ENCODE measurements around the gene SRBD1.

SRBD1 gene

DNA sequence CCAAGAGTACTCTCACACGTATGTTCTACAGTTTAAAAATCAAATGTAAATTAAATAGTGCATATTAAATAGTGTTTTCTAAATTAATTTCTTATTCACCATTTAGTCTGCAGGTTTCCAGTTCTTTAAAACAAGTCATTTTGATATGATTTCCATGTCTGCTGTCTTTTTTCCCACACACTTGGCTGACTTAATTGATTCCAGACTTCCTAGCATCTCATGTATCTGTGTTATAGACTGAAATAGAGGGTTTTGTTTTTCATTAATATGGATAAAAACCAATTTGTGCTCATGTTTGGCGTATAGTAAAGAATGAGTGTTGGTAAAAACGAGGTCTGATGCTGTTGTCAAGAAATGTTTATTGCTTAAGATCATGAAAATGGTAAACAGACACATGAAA, 104.3 kb downstream of the SRBD1 start:
- in situ Hi-C loops (cut with MboI; ENCODE audit: low pct_unique_long_range_greater_than_20kb, low sequenced_read_pairs), result no loop called here
- DNase-seq, result no peak

DNA sequence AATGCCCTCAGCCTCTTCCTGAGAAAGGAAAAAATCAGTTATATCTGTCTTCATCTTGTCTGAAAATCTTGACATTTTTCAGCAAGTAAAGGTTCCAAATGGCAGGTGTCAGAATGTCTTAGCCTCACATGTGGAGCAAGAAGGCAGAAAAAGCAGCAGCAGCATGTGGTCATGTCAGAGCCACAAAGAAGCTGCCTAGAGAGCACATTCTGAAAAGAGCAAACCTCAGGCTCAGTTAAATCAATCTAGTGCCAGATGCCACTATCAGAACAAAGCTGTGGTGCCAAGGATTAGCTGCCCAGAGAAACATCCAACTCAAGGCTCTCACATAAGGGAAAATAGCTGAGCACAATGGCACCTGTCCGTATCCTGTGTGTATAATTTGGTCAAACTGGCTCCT, 105.9 kb downstream of the SRBD1 start:
- in situ Hi-C loops (cut with MboI; ENCODE audit: low pct_unique_long_range_greater_than_20kb, low sequenced_read_pairs), result no loop called here
- DNase-seq, result no peak

DNA sequence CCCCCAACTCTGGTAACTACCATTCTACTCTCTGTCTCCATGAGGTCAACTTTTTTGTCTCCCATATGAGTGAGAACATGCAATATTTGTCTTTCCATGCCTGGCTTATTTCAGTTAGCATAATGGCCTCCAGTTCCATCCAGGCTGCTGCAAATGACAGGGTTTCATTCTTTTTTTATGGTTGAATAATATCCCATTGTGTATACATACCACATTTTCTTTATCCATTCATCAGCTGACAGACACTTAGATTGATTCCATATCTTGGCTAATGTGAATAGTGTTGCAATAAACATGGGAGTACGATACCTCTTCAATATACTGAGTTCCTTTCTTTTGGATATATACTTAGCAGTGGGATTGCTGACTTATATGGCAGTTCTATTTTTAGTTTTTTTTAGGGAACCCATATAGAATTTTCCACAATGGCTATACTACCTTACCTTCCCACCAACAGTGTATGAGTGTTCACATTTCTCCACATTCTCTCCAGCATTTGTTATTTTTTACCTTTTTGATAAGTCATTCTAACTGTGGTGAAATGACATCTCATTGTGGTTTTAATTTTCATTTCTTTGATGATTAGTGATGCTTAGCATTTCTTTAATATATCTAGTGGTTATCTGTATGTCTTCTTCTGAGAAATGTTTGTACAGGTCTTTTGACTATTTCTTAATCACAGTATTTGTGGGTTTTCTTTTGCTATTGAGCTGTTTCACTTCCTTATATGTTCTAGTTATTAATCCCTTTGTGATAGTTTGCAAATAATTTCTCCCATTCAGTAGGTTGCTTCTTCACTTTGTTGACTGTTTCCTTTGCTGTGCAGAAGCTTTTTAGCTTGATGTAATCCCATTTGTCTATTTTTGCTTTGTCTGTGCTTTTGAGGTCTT, 112.2 kb downstream of the SRBD1 start:
- in situ Hi-C loops (cut with MboI; ENCODE audit: low pct_unique_long_range_greater_than_20kb, low sequenced_read_pairs), result loop anchor here (25.0 kb wide), 1 partner anchor 512 kb away; no protein-coding TSS in a partner anchor
- no peak for DNase-seq

DNA sequence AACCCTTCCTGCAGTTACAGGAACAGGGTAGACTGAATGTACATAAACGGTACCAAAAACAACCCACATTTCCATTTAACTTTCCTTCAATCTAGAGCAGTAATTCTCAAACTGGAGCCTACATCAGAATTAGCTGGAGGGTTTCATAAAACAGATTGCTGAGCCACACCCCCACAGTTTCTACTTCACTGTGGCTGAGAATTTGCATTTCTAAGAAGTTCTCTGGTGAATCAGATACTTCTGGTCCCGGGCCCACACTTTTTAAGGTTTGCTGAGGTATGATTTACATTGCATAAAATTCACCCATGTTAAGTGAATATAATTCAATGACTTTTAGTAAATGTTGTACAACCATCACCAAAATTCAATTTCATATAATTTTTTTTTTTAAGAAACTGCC, 113.7 kb downstream of the SRBD1 start:
- DNase-seq, result no peak
- in situ Hi-C loops (cut with MboI; ENCODE audit: low pct_unique_long_range_greater_than_20kb, low sequenced_read_pairs), result loop anchor here (25.0 kb wide), 1 partner anchor 510 kb away; no protein-coding TSS in a partner anchor

DNA sequence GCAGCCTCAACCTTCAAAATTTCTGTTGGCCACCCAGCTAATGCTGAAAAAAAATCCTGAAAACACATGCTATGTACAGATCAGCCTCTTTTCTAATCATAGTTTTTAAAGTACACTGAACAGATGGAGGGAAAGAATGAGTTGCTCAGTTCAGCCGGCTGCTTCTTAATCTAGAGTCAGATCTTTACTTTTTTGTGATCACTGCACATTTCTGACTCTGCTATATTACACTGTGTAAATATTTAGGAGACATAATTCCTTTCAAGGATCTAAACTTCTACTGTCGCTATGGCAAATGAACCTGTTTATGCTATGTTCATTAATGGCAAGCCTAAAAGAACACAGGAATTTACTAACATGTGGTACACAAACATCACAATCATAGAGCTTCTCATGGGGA, 114.2 kb downstream of the SRBD1 start:
- in situ Hi-C loops (cut with MboI; ENCODE audit: low pct_unique_long_range_greater_than_20kb, low sequenced_read_pairs), result loop anchor here (25.0 kb wide), 1 partner anchor 510 kb away; no protein-coding TSS in a partner anchor

DNA sequence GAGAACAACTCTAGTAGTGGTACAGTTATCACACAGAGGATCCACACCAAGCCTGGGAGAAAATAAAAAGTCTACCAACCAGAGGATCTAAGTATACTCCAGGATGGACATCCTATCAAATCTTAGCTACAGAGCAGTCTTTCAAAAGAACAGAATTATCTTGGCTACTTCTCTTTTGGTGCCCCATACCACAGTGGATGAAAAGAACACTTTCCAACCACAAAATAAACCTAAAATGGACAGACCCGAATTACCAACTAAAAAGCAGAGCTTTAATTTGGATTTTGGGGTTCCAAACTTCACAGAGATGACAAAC, 116.1 kb downstream of the SRBD1 start:
- no peak for DNase-seq
- in situ Hi-C loops (cut with MboI; ENCODE audit: low pct_unique_long_range_greater_than_20kb, low sequenced_read_pairs), result loop anchor here (25.0 kb wide), 1 partner anchor 508 kb away; no protein-coding TSS in a partner anchor

More for the DNA sequence above, 114.2 kb downstream of the SRBD1 start:
- DNase-seq, result no peak

DNA sequence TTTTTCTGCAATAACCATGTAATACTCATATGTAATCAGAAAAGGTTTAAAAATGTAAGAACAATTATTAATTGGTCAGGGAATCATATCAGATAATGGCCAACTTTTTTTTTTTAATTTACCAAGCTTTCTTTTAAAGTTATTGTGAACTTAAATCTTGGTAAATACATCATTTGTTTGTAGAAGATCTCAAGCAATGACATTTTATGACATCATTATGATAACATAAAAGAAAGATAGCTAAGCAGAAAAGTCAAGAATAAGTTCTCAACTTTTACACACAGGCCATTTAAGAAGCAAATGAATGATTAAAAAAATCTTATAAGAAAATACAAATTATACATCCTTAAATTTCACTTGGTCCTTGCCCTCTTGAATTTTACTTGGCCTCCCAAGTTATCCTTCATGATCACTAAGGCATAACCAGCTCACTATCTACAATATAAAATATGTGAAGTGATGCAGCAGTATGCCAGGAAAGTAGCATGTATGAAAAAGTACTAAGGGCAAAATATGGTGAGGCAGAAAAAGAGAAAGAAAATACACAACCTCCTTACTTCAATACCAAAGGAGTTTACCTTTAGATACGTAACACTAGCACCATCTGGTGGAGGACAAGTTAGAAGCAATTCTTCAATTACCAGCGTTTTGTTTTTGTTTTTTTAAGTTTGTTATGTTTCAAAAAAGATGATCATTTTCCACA, 116.6 kb downstream of the SRBD1 start:
- in situ Hi-C loops (cut with MboI; ENCODE audit: low pct_unique_long_range_greater_than_20kb, low sequenced_read_pairs), result loop anchor here (25.0 kb wide), 1 partner anchor 507 kb away; no protein-coding TSS in a partner anchor
- peak; percentile 60 for DNase-seq

DNA sequence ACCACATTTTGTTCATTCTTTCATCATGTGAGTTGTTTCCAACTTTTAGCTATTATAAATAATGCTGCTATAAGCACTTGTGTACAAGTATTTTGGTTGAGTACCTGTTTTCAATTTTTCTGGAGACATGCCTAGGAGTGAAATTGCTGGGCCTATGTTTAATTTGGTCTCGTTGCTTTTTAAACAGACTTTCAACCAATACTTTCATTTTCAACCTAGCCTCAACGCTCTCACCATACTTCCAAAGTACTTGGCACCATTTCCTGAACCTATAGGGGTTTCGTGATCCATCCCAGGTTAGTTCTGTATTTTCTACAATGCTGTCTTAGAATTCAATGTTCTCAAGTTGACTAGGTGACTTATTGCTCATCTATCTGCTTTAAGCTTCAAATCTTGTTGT, 126.1 kb downstream of the SRBD1 start:
- DNase-seq, result no peak
- in situ Hi-C loops (cut with MboI; ENCODE audit: low pct_unique_long_range_greater_than_20kb, low sequenced_read_pairs), result loop anchor here (25.0 kb wide), 1 partner anchor 498 kb away; no protein-coding TSS in a partner anchor

DNA sequence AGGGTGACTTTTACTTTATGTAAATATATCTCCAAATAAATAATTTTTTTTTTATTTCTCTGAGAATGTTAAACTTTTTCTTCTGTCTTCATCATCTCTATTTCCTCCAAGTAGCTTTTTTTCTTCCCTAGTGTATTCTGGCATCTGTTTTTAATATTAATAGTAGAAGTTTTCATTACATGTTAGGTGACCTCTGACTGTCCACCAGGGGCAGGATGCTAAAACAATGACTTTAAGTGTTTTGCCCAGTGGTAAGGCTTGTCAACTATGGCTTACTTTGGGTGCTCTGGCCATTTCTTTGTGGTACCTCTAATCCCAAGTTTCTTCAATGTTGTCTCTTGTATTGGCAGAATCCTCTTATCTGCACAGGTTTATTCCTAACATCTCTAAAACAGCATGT, 127.1 kb downstream of the SRBD1 start:
- DNase-seq, result no peak
- in situ Hi-C loops (cut with MboI; ENCODE audit: low pct_unique_long_range_greater_than_20kb, low sequenced_read_pairs), result loop anchor here (25.0 kb wide), 1 partner anchor 497 kb away; no protein-coding TSS in a partner anchor

DNA sequence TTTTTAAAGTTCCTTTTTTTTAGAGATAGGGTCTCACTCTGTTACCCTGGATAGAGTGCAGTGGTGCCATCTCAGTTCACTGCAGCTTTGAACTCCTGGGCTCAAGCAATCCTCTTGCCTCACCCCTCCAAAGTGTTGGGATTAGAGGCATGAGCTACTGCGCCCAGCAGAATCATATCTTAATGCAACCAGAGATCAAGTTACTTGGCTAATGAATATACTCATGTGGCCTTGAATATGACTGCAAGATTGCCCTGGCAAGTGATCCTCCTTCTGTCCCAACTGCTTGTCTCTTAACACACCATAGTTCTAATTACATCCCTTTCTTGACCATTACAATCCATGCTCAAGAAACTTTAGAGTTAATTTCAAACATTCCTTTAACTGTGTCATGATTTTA, 133.5 kb downstream of the SRBD1 start:
- no peak for DNase-seq
- in situ Hi-C loops (cut with MboI; ENCODE audit: low pct_unique_long_range_greater_than_20kb, low sequenced_read_pairs), result loop anchor here (25.0 kb wide), 1 partner anchor 490 kb away; no protein-coding TSS in a partner anchor

DNA sequence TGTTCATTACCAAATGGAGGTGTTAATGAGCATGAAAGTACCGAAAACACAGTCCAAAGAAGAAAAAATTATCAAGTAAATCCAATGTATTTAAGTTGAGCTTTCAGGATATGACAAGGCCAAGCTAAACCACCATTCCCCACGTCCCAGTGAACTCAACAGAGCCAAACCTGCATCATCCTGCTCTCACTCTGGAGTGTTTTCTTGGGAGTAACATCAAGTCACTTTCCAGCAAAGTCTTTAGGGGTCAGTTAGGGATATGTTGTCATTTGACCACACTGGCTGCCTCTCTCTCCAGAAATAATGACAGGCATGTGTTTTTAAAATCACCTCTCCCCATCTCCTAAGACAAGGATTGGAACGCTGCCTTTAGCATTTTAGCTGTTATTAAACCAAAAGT, 140.5 kb downstream of the SRBD1 start:
- no peak for DNase-seq
- in situ Hi-C loops (cut with MboI; ENCODE audit: low pct_unique_long_range_greater_than_20kb, low sequenced_read_pairs), result no loop called here

DNA sequence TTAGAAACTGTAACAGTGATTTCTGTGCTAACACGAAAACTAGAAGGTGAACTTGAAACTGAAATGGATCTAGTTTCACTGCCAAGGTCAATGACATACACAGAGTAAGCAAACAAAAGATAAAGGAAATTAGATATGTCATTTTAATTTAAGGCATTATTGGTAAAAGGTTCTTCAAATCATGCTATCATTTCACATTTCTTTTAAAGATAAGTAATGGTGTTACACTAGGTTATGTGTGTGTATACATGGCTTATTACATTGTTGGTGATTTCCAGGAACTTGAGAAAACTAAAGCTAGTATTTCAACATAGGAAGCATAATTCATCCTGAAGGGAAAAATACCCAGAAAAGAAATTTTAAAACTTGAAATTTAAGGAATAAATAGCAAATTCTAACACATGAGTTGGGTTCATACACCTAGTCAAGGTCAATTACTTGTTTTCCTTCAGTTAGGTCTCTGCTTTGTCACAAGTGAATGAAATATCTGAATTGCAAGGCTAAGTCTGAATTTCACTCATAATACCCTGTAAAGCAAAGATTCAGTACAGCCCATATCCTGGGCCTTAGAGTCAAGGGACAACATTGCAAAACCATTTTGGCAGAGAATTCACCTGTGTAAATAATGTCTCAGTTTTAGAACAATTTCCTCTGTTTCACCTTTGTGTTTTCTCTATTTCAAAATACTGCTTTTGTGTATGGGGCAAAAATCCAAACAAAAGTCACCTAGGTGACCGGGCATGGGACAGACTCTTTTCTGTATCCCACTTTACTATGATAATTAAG, 141.6 kb downstream of the SRBD1 start:
- no peak for DNase-seq
- in situ Hi-C loops (cut with MboI; ENCODE audit: low pct_unique_long_range_greater_than_20kb, low sequenced_read_pairs), result no loop called here

DNA sequence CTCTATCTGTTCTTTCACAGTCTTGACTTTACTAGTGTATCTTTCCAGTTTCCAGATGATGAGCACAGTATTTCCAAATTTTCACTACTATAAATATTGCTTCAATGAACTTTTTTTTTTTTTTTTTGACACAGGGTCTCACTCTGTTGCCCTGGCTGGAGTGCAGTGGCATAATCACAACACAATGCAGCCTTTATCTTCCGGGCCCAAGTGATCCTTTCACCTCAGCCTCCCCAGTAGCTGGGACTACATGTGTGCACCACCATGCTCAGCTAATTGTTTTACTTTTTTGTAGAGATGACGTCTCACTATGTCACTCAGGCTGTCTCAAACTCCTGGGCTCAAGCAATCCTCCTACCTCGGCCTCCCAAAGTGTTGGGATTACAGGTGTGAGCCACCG, 142.8 kb downstream of the SRBD1 start:
- in situ Hi-C loops (cut with MboI; ENCODE audit: low pct_unique_long_range_greater_than_20kb, low sequenced_read_pairs), result no loop called here
- DNase-seq, result no peak

DNA sequence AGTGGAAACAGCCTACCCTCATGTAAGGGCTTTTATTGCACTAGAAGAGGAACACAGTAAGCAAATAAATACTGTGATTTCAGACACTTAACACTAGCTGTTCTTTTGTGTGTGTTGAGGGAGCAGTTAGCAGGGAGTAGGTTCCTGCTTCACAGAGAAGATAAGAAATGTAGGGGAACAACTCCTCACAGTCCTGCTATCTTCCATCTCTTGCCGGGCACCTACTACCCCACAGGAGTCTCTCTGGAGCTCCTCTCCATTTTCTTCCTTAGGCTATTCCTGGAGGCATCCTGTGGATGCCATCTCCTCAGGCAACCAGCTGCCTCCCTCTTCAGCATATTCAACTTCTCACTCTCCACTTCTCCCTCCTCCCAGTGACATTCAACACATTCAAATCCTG, 145.0 kb downstream of the SRBD1 start:
- in situ Hi-C loops (cut with MboI; ENCODE audit: low pct_unique_long_range_greater_than_20kb, low sequenced_read_pairs), result no loop called here
- DNase-seq, result no peak

DNA sequence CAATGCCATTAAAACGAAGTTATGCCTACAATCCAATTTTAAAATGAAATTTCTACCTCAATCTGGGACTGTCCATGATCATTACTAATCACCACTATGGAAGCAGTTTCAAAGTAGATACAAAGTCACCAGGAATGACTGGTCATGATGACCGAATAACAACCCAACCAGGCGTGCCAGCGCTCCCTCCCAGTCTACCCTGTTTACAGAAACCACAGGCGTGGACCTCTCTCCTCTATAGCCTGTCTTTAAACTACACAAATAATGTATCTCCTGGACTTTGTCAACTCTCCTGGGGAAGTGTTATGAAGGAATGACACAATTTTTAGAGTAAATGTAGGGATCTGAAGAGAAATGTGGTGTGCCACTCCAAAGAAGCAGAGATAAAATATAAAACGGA, 150.2 kb downstream of the SRBD1 start:
- DNase-seq, result no peak
- in situ Hi-C loops (cut with MboI; ENCODE audit: low pct_unique_long_range_greater_than_20kb, low sequenced_read_pairs), result no loop called here

DNA sequence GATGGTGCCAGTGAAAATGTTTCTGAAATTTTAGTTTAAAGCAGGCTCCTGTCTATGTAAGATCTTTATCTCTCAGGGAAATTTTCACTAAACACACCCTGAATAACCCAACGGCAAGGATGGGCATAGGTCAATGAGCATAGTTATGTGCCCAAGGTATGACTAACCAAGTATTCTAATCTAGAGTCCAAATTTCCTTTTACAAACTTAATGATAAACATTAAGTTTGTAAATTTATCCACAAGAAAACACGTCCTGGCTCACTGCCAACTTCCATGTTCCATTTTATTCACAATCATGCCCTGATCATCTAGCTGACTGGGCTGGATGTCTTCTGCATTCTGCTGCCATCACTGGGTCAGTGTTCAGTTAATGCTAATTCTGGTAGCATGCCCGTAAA, 151.2 kb downstream of the SRBD1 start:
- DNase-seq, result no peak
- in situ Hi-C loops (cut with MboI; ENCODE audit: low pct_unique_long_range_greater_than_20kb, low sequenced_read_pairs), result no loop called here

DNA sequence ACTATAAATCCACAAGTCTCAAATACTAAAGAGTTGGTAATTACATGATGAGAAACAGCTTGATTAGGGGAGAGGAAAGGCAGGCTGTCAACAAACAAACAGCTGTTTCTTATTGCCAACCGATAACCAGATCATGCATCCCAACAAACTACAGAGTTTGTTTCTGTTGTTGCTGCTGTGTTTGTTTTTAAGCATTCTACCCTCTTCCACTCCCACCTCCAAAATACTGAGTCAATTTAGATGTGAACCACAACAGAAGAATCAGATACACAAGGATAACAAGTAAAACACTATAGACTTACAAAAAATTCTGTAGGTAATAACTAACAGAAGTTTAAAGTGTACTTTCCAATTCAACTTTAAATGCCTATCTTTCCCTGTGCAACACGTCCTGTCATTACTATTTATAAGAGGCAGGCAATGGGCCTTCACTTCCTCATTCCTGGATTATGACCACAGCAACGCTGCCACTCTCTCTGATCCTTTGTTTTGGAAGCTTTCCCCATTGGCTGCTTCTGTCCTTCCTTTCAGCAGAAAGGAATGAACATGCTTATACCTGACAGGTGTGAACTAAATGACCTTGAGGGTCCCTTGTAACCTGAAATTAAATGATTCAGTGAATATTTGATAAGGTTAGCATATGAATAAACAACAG, 152.0 kb downstream of the SRBD1 start:
- DNase-seq, result peak; percentile 63
- in situ Hi-C loops (cut with MboI; ENCODE audit: low pct_unique_long_range_greater_than_20kb, low sequenced_read_pairs), result no loop called here

DNA sequence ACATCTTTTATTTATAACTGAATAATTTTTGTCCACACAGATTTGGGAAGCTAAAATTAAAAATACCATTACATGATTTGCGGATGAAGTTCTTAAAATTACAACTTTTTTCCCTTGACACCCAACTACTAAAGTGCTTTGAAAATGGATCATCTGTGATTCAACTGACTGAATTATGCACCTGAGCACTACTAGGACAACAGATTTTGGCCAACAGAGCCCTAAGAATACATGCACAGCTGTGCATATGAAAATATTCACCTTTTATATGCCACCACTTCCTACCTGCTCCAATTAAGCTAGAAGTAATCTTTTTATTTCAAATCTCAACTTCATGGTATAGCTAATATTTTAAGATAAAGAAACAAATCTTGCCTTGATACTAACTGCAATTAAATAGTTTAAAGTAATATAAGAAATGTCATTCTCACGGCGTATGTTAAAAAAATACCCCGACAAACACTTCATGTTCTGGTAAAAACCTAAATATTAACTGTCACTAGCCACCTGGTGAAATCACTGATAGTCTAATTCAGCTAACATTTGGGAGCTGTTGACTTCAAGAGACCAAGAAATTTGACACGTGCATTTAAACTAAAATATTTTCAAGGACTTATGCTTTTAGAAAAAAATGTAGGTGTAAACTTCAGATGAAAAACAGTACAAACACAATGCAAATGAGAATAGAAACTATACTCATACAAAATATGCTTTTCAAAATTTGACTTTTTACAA, 153.7 kb downstream of the SRBD1 start:
- no peak for DNase-seq
- in situ Hi-C loops (cut with MboI; ENCODE audit: low pct_unique_long_range_greater_than_20kb, low sequenced_read_pairs), result no loop called here

Data from KBM-7 (cell line).